Peyer's patch (tissue), 4 donors: ENCODE measurements around the gene TMEM163. TPM values are rescaled to one million over a fixed set of nuclear protein-coding genes. Genes with fewer than 3 reads are reported as not detected.

ENCODE experiments used
- DNase-seq, 3 donors: peaks; one replicate each; pipeline ENCODE4 v3.0.0-alpha.2; 2017 to 2019
- H3K27ac ChIP-seq, 4 donors: fragments of 200-600 bp; sonication (generic); one replicate each; pipeline ENCODE4 v1.5.1; 2016 to 2019
- H3K27me3 ChIP-seq, 2 donors: fragments of 200-600 bp; sonication (generic); one replicate each; pipeline ENCODE4 v1.5.1; 2019
- H3K36me3 ChIP-seq, 3 donors: fragments of 200-600 bp; sonication (generic); one replicate each; pipeline ENCODE4 v1.5.1; 2016 to 2019
- H3K4me1 ChIP-seq, 4 donors: fragments of 200-600 bp; sonication (generic); one replicate each; pipeline ENCODE4 v1.5.1; 2016 to 2019
- H3K4me3 ChIP-seq, 4 donors: fragments of 200-600 bp; sonication (generic); 1 replicate in 3 of 4; 2 replicates in 1 of 4; pipeline ENCODE4 v1.5.1; 2016 to 2019; ENCODE audit warnings: mild to moderate bottlenecking in 1 of 4
- H3K9me3 ChIP-seq, 4 donors: fragments of 200-600 bp; sonication (generic); one replicate each; pipeline ENCODE4 v1.5.1; 2016 to 2019; ENCODE audit warnings: mild to moderate bottlenecking in 1 of 4
- CTCF ChIP-seq, 6 experiments: fragments of 450-650 bp in 4 of 6; fragments of 200-600 bp in 2 of 6; sonication (generic) in 1 of 6; IDR thresholded peaks; one replicate each; pipeline ENCODE4 v1.5.1; 2017 to 2019; ENCODE audit warnings: antibody characterized with exemption in 6 of 6, mild to moderate bottlenecking in 3 of 6, moderate library complexity in 1 of 6
- POLR2A ChIP-seq, 2 donors: fragments of 450-650 bp; IDR thresholded peaks; one replicate each; pipeline ENCODE4 v1.5.1; 2017; ENCODE audit warnings: antibody characterized with exemption in 2 of 2, mild to moderate bottlenecking in 2 of 2, moderate library complexity in 2 of 2
- total RNA-seq, 4 donors: library from RNA; depleted of rRNA; stranded (reverse); fragments of >200 nt; gene quantifications; one replicate each; pipeline ENCODE4 v1.1.0, GENCODE V29; 2016

TMEM163 gene
- total RNA-seq, 4 donors from 2014 or later = 1.7 TPM; not detected in 3

GRCh38 chr2:134558208-134558830 lies 160.5 kb downstream of the TMEM163 start:
- DNase-seq = no peak
- H3K36me3 ChIP-seq = no peaks in the 10 kb centered on the region
- no peaks in the 10 kb centered on the region for H3K4me1 ChIP-seq
- H3K4me3 ChIP-seq = no peak overlapping the region
- TF ChIP-seq CTCF (IDR thresholded peaks at IDR 0.05) (no peak), POLR2A (IDR thresholded peaks at IDR 0.05) (no peak)
- H3K9me3 ChIP-seq = no peaks in the 10 kb centered on the region
- no peaks in the 10 kb centered on the region for H3K27me3 ChIP-seq
- H3K27ac ChIP-seq = no peak overlapping the region

GRCh38 chr2:134555411-134555810 lies 163.4 kb downstream of the TMEM163 start:
- Histone ChIP-seq H3K9me3 (no peaks in the 10 kb centered on the region), H3K4me3 (no peak overlapping the region), H3K27me3 (no peaks in the 10 kb centered on the region), H3K4me1 (no peaks in the 10 kb centered on the region), H3K36me3 (no peaks in the 10 kb centered on the region), H3K27ac (no peak overlapping the region)
- no peak for DNase-seq
- no peak for TF ChIP-seq POLR2A (IDR thresholded peaks at IDR 0.05)
- TF ChIP-seq CTCF (IDR thresholded peaks at IDR 0.05) = no peak

GRCh38 chr2:134553657-134554056 lies 165.1 kb downstream of the TMEM163 start:
- H3K4me1 ChIP-seq = no peaks in the 10 kb centered on the region
- no peak overlapping the region for H3K4me3 ChIP-seq
- H3K36me3 ChIP-seq = no peaks in the 10 kb centered on the region
- no peak for DNase-seq
- H3K9me3 ChIP-seq = no peaks in the 10 kb centered on the region
- TF ChIP-seq POLR2A (IDR thresholded peaks at IDR 0.05) (no peak), CTCF (IDR thresholded peaks at IDR 0.05) (no peak)
- H3K27me3 ChIP-seq = no peaks in the 10 kb centered on the region
- H3K27ac ChIP-seq = no peak overlapping the region

- DNase-seq = no peak
- Histone ChIP-seq H3K4me3 (no peak overlapping the region), H3K27ac (no peak overlapping the region), H3K36me3 (no peaks in the 10 kb centered on the region), H3K27me3 (no peaks in the 10 kb centered on the region), H3K4me1 (no peaks in the 10 kb centered on the region), H3K9me3 (no peaks in the 10 kb centered on the region)
- TF ChIP-seq CTCF (IDR thresholded peaks at IDR 0.05) = no peak
Observed at GRCh38 chr2:134550566-134551164, 168.1 kb downstream of the TMEM163 start.

- Histone ChIP-seq H3K27ac (no peak overlapping the region), H3K27me3 (no peaks in the 10 kb centered on the region), H3K4me1 (no peaks in the 10 kb centered on the region), H3K36me3 (no peaks in the 10 kb centered on the region), H3K9me3 (no peaks in the 10 kb centered on the region), H3K4me3 (no peak overlapping the region)
- TF ChIP-seq CTCF (IDR thresholded peaks at IDR 0.05) (no peak), POLR2A (IDR thresholded peaks at IDR 0.05) (no peak)
- DNase-seq = no peak
Observed at GRCh38 chr2:134549104-134549503, 169.7 kb downstream of the TMEM163 start.
